Measurements from ENCODE around the gene F9.
A peak's percentile ranks its signal among the peaks of the same experiment; 100 is the strongest.
"Not testable (repeated sequence)": the region's sequence is repeated elsewhere in the genome, so short reads cannot be mapped to it uniquely, and the experiment has no call there.

F9 gene

GRCh38 chrX:139530550-139530949, at the start of gene F9:
Gene F9 (plus strand): TSS chrX:139530739. CDS start chrX:139530765, 26 bp downstream.
- DNase-seq (ENCODE audit: low spot score), result no peak

DNA sequence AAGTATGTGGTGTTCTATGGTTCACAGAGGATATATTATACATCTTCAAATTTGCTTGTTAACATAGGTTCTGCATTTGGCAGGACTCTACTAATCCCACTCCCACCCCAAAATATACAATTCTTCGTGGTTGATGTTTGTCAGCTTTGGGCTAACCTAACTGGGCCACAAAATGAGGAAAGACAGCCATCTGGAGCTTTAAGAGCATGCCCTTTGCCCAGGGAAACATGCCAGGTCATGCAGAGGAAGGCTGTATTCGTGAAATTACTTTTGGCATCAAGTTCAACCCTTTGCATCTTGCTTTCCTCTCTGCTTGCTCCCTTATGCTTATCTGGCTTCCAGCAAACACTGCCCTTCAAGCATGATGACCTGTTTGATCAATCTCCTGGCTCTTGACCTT, 46.8 kb upstream of the F9 start:
- DNase-seq (ENCODE audit: low spot score), result no peak

- DNase-seq (ENCODE audit: low spot score), result no peak
Measured at GRCh38 chrX:139484591-139484990, 45.9 kb upstream of the F9 start.

- DNase-seq (ENCODE audit: low spot score), result no peak
Measured at GRCh38 chrX:139495324-139495723, 35.2 kb upstream of the F9 start.

DNA sequence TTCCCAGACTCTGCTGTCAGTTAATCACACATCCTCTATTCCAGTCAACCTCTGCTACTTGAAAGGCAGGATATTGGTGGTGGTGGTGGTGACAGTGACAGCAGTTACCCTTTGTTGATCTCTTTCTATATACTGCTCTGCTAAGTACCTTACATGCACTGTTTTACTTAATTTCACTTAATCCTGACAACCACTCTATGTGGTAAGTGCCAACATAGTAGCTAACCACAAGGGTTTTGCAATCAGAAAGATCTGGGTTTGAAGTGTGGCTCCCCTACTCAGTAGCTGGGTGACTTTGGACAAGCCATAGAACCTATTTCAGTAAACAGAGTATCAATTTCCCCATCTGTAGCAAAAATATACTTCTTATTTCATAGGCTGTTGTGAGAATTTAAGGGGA, 24.2 kb upstream of the F9 start:
- no peak for DNase-seq (ENCODE audit: low spot score)

GRCh38 chrX:139508099-139508498, 22.4 kb upstream of the F9 start:
- DNase-seq (ENCODE audit: low spot score), result no peak

GRCh38 chrX:139518475-139518874, 12.1 kb upstream of the F9 start:
- DNase-seq (ENCODE audit: low spot score), result no peak

DNA sequence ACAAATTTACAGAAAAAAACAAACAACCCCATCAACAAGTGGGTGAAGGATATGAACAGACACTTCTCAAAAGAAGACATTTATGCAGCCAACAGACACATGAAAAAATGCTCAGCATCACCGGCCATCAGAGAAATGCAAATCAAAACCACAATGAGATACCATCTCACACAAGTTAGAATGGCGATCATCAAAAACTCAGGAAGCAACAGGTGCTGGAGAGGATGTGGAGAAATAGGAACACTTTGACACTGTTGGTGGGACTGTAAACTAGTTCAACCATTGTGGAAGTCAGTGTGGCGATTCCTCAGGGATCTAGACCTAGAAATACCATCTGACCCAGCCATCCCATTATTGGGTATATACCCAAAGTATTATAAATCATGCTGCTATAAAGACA, 1.7 kb upstream of the F9 start:
- DNase-seq (ENCODE audit: low spot score), result not testable (repeated sequence)

DNA sequence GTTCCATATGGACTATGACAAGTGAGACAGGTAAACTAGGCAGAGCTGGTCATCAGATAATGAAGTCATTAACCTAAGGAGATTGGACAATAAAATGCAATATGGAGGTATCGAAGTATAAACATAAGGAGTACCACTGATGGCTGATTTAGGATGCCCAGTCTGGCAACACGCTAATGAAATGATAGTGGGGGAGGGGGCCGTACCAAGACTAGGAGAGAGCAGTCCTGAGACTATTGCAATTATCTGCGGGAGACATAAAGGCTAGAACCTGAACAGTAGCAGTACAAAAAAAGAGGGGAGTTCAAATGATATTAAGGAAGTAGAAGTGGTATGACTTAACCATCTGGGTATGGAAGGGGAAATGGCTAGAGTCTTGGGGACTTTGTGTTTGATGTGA, 2.3 kb downstream of the F9 start:
- DNase-seq (ENCODE audit: low spot score), result no peak

- DNase-seq (ENCODE audit: low spot score), result no peak
Measured at GRCh38 chrX:139533444-139533843, 2.9 kb downstream of the F9 start.

- DNase-seq (ENCODE audit: low spot score), result no peak
Measured at GRCh38 chrX:139538907-139539790, 8.6 kb downstream of the F9 start.

- no peak for DNase-seq (ENCODE audit: low spot score)
Measured at GRCh38 chrX:139542652-139543051, 12.1 kb downstream of the F9 start.

DNA sequence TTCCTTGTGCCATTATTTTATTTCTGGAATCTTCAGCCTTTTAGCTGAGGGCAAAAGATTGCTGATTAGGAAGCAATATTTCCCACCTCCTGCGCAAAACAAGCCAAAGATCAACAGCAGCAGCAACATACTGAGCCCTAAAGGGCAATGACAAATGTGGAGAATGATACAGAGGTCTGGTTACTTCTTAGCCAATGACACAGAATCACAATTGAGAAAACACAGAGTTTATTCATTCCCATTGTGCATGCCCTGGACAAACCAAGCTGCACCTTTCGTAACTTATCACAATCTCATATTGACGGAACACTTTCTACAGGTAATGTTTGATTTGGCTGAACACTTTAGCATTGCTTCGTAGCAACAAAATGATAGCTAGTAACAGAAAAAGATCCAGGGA, 13.4 kb downstream of the F9 start:
- no peak for DNase-seq (ENCODE audit: low spot score)

GRCh38 chrX:139544591-139544990, 14.1 kb downstream of the F9 start:
- no peak for DNase-seq (ENCODE audit: low spot score)

DNA sequence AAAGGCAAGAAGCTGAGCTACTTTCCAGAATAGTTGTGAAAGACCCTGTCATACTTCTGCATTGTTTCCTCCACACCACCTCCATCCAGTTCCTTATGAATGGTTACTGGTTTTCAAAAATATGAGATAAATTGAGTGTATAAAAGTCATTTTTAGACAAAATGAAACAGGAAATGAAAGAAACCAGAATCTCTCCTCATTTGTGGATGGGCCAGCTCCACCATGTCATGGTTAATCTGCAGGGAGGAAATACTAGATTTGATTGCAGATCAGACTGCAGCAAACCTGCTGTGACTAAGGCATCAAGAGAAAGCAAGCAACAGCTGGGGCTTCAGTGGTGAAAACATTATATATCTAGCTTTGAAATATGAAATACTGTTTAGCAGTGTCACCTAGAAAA, 23.8 kb downstream of the F9 start:
- no peak for DNase-seq (ENCODE audit: low spot score)

DNA sequence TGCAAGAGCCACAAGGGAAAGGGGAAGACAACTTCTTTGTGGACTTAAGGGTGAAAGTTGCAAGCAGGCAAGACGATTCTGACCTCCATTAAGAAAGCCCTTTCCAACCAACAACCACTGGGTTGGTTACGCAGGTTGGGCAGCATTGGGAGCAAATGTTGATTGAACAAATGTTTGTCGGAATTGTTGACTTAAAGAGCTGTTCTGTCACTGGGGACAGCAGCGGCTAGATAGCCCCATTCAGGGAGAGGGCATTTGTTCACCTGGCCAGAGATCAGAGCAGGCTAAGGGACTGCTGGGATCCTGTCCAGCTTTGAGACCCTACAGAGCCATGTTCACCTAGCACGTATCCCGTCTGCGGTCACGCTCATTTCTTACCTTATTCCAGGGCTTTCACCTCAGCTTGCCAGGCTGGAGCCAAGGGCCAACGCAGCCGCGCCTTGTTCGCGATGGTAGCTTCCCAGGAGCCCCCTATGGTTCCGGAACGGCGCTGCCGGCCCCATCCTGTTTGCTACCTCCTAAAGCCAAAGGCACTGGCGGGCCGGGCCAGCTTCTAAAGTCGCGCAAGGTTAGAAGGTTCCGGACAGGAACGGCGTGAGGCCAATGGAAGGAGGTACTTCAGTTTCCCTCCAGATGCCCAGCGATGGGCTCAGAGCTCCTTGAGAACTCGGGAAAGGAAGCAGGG, 24.6 kb downstream of the F9 start:
- no peak for DNase-seq (ENCODE audit: low spot score)

DNA sequence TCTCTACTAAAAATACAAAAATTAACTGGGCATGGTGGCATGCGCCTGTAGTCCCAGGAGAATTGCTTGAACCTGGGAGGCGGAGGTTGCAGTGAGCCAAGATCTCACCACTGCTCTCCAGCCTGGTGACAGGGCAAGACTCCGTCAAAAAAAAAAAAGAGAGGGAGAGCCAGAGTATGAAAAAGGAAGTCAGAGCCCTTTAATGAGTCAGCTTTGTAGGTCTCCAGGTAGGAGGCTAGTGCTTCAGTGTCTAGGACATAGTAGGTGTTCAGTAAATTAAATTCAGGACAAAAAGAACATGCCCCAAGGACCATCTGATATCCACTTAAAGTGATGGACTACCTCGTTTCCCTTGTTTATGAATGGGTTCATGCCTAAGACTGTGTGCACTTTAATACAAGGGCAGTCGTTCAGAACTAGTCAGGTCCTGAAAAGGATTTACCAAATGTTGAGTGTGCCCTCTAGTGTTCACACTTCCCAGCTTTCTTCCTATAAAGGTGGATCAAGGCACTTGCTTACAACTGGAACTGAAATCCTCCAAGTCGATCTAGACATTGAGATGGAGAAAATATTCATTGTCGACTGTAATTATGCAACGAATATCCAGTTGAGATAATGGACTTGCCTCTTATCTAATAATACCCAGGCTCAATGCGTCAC, 29.0 kb downstream of the F9 start:
- DNase-seq (ENCODE audit: low spot score), result peak; percentile 34

DNA sequence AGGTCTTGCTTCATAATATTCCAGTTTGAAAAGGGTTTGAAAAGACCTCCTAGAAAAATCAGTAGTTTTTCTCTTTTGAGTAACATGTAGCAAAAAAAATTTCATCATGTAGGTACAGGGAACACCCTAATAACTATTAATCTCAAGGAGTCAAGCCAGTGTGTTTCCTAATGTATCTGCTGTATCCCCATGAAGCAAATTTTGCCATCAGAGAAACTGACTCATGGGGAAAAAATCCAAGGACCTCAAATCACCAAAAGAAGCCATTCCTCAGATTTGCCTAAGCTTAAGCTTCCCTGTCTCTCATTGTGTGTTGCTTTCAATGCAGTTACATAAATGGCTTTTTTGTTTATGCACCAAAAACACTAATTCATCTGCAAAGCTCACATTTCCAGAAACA, 29.7 kb downstream of the F9 start:
- peak; percentile 9 for DNase-seq (ENCODE audit: low spot score)

- no peak for DNase-seq (ENCODE audit: low spot score)
Measured at GRCh38 chrX:139563251-139563650, 32.7 kb downstream of the F9 start.

DNA sequence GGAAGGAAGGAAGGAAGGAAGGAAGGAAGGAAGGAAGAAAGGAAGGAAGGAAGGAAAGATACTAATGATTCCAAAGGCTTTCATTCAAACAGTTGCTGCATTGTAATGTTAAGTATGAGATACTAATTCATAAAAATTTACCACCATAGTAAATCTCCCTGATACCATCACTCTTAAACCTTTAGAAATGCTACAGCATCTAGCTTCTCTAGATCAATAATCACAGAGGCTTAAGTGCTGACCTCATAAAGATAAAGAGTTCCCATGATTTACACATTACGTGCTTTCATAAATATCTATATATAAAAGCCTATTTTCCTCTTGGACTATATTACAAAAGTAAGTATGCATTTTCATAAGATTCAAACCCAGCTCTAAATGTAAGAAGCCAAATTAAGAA, 36.4 kb downstream of the F9 start:
- DNase-seq (ENCODE audit: low spot score), result no peak

DNA sequence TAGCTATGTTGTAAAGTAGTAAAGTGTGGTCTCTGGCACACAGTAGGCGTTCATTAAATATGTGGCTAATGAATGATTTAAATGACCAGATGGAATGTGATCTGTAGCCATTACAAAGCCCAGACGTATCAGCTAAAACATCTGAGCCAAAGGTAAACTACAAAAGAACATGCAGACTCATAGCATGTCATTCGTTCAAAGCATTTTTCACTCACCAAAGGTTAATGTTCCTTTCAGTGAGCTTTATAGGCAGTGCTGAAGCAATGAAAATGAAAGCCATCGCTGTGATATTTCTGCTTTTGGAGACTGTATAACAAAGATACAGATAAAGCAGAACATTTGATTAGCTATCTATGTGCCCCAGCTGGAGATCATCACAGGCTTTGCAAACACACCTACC, 50.5 kb downstream of the F9 start:
- no peak for DNase-seq (ENCODE audit: low spot score)

DNA sequence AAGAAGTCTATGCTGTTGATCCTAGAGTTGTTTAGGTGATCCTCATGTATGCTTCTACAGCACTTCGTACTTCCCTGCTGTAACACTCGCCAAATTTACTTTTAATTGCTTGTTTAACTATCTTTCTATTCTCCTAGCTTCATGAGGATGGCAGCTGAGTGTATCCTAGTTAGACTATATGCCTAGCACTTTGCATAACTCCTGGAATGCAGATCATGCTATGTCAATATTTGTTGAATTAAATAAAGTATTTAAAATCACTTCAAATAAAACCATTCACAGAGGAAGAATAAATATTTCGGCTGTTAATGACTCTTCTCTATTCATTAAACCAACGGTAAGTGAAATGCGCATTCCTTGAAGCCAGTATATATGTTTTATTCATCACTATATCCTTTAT, 55.1 kb downstream of the F9 start:
- no peak for DNase-seq (ENCODE audit: low spot score)

DNA sequence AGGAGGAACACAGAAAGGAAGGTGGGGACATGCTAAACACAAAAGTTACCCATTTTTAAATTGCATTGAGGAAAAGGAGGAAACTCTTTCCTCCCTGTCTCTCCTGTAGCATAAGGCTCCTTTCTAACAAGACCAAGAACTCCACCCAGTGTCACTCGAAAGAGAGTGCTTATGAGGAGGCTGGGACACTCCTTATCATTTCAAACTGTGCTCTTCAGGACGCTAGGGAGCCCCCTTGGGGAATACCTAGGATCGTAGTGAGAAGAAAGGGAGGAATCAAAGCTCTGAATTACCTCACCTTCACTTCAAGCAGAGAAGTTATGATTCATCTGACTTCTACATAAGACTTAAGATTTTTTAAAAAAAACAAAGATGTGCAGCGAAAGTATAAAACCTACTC, 65.5 kb downstream of the F9 start:
- no peak for DNase-seq (ENCODE audit: low spot score)
